Nephron (organoid): ENCODE measurements around the gene ITGA11.

Experiments used
- H3K27ac Mint-ChIP-seq, 3 experiments: 2 replicates each; pipeline ENCODE4 v1.8.0; 2020; ENCODE audit warnings: mixed read lengths in 3 of 3, mild to moderate bottlenecking in 2 of 3, moderate library complexity in 1 of 3
- H3K27me3 Mint-ChIP-seq: 2 replicates; pipeline ENCODE4 v1.8.0; 2021; ENCODE audit warnings: low read depth, mild to moderate bottlenecking, moderate library complexity, mixed read lengths
- H3K36me3 Mint-ChIP-seq: 2 replicates; pipeline ENCODE4 v1.8.0; 2020; ENCODE audit warnings: low read depth, mixed read lengths
- H3K4me1 Mint-ChIP-seq: 2 replicates; pipeline ENCODE4 v1.8.0; 2020; ENCODE audit warnings: mixed read lengths
- H3K4me3 Mint-ChIP-seq, 3 experiments: 2 replicates each; pipeline ENCODE4 v1.8.0; 2020; ENCODE audit warnings: mild to moderate bottlenecking in 3 of 3, mixed read lengths in 3 of 3, moderate library complexity in 2 of 3
- H3K9me3 Mint-ChIP-seq: 2 replicates; pipeline ENCODE4 v1.8.0; 2020; ENCODE audit warnings: mixed read lengths
- TF ChIP-seq, protein P1 (sequence below), 3 experiments: fragments of 200-600 bp; sonication (generic); IDR thresholded peaks; one replicate each; pipeline ENCODE4 v1.5.0; 2021; ENCODE audit warnings: antibody characterized with exemption in 3 of 3; ENCODE audit not compliant: unreplicated experiment in 3 of 3

The ITGA11 gene

DNA sequence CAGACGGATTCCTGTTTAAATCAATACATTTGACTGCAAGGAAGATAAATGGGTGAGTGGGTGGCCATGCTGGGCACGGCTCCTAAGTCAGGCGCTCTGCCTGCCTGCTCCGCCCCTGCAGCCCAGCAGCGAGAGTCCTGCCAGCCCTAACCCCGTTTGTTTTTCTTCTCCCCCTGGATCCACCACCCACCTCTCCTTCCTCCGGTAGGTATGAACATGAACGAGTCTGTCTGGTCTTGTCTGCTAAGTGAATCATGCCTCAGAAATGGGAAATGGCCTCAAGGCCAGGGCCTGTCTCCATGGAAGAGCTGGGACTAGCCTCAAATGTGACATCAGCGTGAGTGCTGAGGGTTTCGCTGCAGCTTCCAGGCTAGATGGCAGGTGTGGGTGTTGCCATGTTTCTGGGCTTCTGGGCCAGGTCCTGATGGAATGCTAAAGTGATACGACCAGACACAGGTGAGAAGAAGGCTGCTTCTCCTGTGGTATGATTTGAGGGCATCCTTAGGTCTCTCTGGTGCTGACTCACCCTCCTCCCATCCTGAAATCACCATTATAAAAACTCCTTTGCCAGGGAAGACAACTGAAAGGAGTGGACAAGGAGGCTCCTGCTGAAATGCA lies 160.0 kb downstream of the ITGA11 start:
- Mint-ChIP-seq H3K4me3 (peak overlapping the region in 1 of 3 experiments; percentile 25), H3K27ac (peak overlapping the region; percentile 11 to 87 (median 52)), H3K4me1 (peaks cover 46% of the 10 kb centered on the region), H3K36me3 (no peaks in the 10 kb centered on the region), H3K27me3 (no peaks in the 10 kb centered on the region), H3K9me3 (no peaks in the 10 kb centered on the region)
- TF ChIP-seq, protein P1, sequence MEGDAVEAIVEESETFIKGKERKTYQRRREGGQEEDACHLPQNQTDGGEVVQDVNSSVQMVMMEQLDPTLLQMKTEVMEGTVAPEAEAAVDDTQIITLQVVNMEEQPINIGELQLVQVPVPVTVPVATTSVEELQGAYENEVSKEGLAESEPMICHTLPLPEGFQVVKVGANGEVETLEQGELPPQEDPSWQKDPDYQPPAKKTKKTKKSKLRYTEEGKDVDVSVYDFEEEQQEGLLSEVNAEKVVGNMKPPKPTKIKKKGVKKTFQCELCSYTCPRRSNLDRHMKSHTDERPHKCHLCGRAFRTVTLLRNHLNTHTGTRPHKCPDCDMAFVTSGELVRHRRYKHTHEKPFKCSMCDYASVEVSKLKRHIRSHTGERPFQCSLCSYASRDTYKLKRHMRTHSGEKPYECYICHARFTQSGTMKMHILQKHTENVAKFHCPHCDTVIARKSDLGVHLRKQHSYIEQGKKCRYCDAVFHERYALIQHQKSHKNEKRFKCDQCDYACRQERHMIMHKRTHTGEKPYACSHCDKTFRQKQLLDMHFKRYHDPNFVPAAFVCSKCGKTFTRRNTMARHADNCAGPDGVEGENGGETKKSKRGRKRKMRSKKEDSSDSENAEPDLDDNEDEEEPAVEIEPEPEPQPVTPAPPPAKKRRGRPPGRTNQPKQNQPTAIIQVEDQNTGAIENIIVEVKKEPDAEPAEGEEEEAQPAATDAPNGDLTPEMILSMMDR (IDR thresholded peaks at IDR 0.05; ENCODE audit: unreplicated experiment in 3 of 3): no peak

DNA sequence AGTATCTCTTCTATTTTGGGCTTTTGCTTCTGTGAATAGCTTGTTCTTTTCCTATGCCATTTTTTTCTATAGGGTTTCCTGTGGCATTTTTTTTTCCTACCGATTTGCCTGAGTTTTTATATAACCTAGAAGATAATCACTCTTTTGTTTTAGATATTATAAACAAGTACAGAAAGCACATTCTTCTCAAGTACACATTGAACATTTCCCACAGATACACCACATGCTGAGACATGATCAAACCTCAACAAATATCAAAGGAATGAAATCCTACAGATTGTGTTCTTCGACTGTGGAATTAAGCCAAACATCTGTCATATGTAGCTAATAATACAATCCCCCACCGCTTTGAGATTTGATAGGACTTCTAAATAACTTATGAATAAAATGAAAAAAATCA lies 163.6 kb downstream of the ITGA11 start:
- peaks cover 21% of the 10 kb centered on the region for H3K4me1 Mint-ChIP-seq
- TF ChIP-seq, protein P1 (IDR thresholded peaks at IDR 0.05; ENCODE audit: unreplicated experiment in 3 of 3): no peak
- no peaks in the 10 kb centered on the region for H3K9me3 Mint-ChIP-seq
- no peak overlapping the region for H3K4me3 Mint-ChIP-seq
- peaks cover 10% of the 10 kb centered on the region for H3K27me3 Mint-ChIP-seq
- H3K36me3 Mint-ChIP-seq: no peaks in the 10 kb centered on the region
- no peak overlapping the region for H3K27ac Mint-ChIP-seq

DNA sequence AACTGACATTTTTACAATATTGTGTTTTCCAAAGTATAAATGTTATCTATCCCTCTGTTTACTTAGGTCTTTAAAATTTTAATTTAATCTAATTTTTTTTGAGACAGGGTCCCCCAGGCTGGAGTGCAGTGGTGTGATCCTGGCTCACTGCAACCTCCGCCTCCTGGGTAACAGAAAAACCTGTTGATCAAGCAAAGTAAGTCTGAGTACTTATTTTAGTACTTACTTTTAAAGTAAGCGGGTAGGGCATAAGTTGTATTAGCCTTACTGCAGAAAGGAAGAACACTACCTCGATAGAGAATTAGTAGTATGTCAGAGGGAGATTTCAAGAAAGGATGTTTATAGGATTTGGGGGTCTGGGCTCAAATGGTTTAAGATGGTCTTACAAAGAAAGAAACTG lies 166.3 kb downstream of the ITGA11 start:
- TF ChIP-seq, protein P1 (IDR thresholded peaks at IDR 0.05; ENCODE audit: unreplicated experiment in 3 of 3): no peak
- Mint-ChIP-seq H3K27ac (no peak overlapping the region), H3K9me3 (no peaks in the 10 kb centered on the region), H3K36me3 (no peaks in the 10 kb centered on the region), H3K4me1 (no peaks in the 10 kb centered on the region), H3K27me3 (peaks cover 10% of the 10 kb centered on the region), H3K4me3 (no peak overlapping the region)

DNA sequence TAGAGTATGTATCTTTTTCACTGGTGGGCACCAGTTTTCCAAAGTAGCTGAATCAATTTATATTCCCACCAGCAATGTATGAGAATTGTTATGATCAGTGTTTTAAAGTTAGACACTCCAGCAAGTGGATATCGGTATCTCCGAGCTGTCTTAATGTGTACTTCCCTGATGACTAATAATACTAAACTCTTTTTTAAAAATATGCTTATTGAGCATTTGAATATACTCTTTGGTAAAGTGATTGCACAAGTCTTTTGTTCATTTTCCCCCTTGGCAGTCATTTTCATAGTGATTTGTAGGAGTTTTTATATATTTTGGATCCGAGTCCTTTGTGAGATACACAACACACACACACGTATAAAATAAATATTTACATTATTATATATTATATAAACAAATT lies 166.9 kb downstream of the ITGA11 start:
- Mint-ChIP-seq H3K9me3 (no peaks in the 10 kb centered on the region), H3K27ac (no peak overlapping the region), H3K36me3 (no peaks in the 10 kb centered on the region), H3K4me3 (no peak overlapping the region), H3K27me3 (peaks cover 10% of the 10 kb centered on the region), H3K4me1 (no peaks in the 10 kb centered on the region)
- TF ChIP-seq, protein P1 (IDR thresholded peaks at IDR 0.05; ENCODE audit: unreplicated experiment in 3 of 3): no peak

DNA sequence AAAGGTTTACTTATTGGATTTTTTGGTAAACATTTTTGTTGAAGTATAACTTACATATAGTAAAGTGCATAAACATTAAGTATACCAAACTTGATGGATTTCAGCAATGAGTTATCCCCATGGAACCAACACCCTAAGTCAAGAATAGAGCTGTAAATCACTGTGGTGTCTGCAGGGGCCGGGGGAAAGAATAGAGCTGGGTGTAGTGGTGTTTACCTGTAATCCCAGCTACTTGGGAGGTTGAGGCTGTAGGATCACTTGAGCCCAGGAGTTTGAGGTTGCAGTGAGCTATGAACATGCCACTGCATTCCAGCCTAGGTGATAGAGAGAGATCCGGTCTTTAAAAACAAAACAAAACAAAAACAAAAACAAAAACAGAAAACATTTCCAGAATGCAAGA lies 167.7 kb downstream of the ITGA11 start:
- Mint-ChIP-seq H3K4me1 (no peaks in the 10 kb centered on the region), H3K4me3 (no peak overlapping the region), H3K9me3 (no peaks in the 10 kb centered on the region), H3K27ac (no peak overlapping the region), H3K36me3 (no peaks in the 10 kb centered on the region), H3K27me3 (peaks cover 10% of the 10 kb centered on the region)
- TF ChIP-seq, protein P1 (IDR thresholded peaks at IDR 0.05; ENCODE audit: unreplicated experiment in 3 of 3): no peak
